CMK (cell line): ENCODE data around the gene MYH9.
A peak's percentile ranks its signal among the peaks of the same experiment; 100 is the strongest.

Source experiments
- DNase-seq: peaks from one replicate; pipeline ENCODE4 v3.0.0-alpha.2; 2010; ENCODE audit warnings: low read depth

Gene MYH9

GRCh38 chr22:36349726-36350125, 38.0 kb downstream of the MYH9 start:
- no peak for DNase-seq

DNA sequence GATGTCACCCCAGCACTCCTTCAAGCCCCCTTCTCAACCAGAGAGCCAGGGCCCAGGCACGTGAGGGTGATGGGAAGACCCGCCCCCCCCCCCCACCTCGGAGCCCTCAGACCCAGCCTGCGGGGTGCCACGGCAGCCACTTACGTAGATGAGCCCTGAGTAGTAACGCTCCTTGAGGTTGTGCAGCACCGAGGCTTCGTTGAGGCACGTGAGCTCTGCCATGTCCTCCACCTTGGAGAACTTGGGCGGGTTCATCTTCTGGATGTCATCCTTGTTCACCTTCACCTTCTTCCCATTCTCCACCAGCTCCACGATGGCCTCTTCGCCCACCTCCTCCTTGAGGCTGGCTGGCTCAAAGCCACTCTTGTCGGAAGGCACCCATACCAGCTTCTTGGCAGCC, 39.0 kb downstream of the MYH9 start:
- no peak for DNase-seq

- no peak for DNase-seq
These were observed 40.7 kb downstream of the MYH9 start for GRCh38 chr22:36347094-36347493.

DNA sequence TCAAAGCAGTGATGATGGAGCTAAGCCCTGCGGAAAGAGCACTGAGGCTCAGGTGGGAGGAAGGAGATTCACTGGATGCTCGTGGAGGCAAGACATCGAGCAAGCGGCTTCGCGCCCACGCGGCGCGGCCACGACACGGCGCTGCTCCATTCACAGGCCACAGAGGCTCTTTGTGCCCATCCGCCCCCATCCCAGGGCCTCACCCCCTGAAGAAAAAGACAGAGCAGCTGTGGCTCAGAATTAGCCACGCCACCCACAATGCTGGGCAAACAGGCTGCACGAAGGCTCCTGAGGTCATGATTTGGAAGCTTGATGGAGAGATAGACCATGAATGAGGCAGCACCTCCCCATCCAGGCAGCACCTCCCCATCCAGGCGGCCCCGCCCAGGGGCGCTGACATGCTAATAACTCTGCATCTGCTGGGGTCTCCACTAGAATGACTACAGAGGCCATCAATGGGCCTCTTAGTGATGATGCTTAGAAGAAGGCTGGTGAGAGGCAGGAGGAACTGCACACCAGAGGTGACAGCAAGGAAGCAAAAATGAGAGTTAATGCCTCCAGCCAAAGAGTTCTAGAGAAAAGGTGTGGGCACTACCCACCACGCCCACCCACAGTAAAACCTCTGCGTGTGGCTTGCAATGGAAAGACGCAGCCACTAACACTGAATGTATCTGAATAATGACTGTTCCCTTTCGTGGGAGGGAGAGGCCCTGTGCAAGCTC, 43.5 kb downstream of the MYH9 start:
- DNase-seq, result no peak

DNA sequence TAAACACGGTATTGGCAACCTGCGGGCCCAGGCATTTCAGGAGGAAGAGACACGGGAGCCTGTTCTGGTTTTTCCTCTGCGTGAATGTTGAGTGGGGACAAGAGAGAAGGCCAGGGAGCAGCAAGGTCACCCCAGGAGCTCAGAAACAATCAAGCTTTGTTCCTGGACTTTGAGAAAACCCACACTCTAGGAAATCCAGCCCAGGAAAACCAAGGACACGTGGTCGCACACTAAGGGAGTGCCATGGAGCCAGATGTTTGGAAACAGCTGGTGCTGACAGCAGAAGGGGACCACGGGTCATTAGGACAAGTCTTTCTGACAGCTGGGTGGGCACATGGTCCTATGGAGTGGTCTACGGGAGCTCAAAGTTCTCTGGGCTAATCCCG, 44.1 kb downstream of the MYH9 start:
- DNase-seq, result no peak

- DNase-seq, result no peak
These were observed 44.6 kb downstream of the MYH9 start for GRCh38 chr22:36343070-36343719.

DNA sequence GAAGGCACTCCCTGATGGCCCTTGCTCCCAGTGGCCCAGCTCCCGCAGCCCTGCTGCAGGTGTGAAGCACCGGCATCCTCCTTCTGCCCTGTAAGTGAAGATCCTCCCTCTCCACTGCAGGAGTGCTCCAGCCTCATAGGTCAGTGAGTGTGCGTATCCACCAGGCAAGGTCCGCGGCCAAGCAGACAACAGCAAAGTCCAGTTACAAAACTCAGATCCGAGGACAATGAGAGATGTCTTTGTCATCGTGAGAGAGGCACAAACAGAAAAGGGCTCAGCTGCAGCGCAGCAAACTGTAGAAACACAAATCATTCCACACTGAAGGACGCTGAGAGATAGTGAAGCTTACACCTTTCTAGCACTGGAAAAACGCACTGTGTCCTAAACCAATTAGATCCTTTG, 46.1 kb downstream of the MYH9 start:
- DNase-seq, result no peak

- DNase-seq, result no peak
These were observed 47.1 kb downstream of the MYH9 start for GRCh38 chr22:36340621-36341020.

- no peak for DNase-seq
These were observed 48.3 kb downstream of the MYH9 start for GRCh38 chr22:36339171-36340065.

DNA sequence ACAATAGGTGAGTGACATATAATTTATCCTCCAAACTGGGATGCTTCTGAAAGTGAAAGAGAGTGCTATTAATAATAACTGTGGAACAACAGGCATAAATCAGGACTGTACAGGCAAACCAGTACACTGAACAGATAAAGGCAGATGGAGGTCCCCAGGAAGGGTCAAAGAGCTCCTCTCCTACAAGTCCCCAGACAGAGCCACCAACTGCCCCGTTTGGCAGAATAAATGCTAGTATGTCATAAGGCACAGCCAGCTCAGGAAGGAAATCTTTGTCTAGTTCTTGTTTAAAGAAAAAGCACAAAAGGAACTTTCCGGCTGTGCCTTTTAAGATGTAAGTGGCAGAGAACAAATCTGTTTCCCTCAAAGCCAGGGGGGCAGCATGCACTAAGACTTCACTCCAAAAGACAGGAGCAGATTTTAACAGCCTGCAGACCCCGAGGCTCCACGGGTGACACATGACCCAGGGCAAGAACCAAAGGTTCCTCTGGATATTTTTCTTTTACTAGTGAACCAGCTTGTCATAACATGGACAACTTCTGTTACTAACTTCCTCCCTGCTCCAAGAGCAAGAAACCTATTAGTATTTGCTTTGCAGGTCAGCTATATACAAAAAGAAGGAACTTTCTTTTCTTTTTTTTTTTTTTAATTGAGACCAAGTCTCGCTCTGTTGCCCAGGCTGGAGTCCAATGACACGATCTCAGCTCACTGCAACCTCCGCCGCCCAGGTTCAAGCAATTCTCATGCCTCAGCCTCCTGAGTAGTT, 50.2 kb downstream of the MYH9 start:
- DNase-seq, result no peak

- no peak for DNase-seq
These were observed 51.3 kb downstream of the MYH9 start for GRCh38 chr22:36336246-36337182.

- DNase-seq, result no peak
These were observed 52.1 kb downstream of the MYH9 start for GRCh38 chr22:36335621-36336020.

DNA sequence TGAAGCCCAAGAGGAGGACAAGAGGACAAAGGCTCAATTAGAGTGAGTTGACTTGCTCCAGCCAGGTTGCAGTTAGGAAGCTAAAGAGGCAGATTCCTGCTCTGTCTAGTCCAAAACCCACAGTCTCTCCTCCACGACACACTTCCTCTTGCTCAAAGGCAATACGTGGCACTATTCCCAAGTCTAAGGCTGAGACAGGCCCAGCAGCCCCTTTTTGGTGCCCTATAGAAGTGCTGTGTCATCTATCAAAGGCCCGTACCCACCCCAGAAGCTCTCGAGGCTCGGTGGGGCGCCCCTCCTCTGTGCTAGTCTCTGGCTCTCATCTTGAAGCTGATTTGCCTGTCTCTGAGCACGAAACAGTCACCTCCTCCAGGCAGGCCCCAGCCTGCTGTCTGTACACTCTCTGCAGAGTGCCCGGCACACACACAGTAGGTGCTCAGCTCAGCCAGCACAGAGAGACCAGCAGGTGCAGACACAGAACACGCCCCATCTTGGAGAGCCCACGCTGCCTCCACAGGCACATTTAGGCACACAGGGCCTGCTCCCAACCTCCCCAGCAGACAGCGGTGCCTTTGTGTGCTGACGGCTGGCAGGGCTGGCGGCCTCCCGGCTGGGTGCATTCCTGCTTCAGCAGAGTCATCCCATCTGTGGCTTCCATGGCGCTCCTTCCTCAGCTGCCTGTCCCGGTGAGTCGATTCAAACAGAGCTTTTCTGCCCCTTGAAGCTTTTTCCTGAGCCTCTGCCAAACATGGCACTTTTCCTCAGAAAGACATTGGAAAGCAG, 52.8 kb downstream of the MYH9 start:
- peak; percentile 69 for DNase-seq

- peak; percentile 67 for DNase-seq
These were observed 53.5 kb downstream of the MYH9 start for GRCh38 chr22:36334081-36334820.

- DNase-seq, result no peak
These were observed 54.1 kb downstream of the MYH9 start for GRCh38 chr22:36333644-36334043.

DNA sequence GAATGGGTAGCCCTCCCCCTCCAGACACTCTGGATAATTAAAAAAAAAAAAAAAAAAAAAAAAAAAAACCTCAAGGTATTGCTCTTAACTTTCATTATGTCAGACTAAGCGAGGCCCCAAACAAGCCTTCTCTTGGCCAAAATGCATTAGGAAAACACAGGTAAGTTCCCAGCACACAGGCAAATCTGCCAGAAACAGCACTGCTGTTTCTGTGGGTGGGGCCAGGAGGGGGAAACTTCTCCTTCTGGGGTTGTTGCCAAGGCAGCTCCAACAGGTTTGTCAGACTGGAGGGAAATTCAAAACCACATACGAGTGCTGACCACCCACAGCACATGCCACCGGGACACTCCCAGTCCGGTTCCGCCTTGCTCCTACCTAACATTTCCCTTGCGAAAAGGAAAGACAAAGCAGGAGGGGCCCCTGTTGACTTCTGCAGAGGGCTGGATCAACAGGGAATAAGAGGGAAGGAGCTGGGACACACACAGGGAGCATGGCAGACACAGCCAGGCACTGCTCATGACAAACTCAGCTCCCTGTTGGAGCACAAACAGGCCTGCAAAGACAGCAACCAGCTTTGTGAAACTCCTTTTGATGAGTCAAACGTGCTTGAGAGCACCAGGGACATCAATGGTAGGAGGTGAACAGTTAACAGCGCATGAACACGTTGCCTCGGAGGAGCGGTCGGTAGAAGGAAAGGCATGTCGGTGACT, 55.0 kb downstream of the MYH9 start:
- no peak for DNase-seq

DNA sequence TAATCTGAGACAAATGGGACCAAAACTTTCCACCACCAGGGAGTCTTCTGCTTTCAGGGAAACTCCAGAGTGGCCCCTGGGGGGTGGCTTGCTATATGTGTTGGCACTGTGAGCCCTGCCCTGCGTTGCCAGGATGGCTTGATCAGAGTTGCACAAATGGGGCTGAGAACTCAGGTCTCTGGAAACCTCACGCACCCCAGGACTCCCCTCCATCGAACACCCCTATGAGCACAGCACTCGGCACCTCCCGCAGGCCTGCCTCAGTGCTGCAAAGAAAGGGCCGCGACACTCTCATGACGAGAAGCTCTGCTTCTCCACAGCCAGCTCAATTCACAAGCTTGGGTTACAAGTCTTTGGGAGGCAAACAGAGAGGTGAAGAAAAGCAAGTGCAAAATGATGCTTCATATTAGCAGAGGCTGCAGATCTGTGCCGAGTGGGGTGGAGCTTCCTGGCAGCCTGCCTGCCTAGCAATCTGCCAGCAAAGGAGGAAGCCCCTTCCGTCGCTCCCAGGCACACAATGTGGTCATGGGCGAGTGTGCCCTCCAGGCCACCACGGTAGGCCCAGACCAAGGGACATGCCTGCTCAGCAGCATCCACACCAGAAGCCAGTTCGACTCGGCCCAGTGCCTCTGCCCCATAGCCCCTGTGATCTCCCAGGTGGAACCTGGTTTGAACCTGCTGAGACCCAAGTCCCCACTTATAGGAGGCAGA, 55.7 kb downstream of the MYH9 start:
- peak; percentile 68 for DNase-seq

DNA sequence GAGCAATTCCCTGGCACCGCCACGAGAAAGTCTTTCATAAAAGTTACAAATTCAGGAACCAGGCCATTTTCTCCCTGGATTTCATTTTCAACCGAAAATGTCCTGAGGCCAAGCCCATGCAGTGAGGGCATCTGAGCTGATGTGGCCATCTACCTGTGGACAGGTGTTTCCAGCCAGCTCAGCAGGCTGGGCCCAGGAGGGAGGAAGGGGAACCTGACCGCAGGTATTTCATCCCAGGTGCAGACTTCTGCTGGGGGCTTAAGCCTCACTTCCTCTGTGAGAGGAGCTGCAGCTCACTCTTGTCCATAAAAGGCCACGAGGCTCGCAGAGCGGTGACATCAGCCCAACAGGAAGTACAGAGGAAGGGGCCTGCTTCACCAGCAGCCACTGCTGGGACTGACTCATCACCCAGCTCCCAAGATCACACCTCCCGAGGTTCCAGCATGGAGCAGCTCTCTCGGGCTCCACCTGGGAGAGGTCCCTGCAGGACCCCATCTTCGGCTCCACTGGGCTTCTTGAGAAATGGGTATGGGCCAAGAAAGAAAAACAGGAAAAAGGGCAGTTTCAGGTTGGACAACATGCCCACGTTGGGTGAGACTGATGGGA, 56.4 kb downstream of the MYH9 start:
- peak; percentile 76 for DNase-seq
